Glomerular visceral epithelial cell (primary cell): ENCODE measurements around the gene USF2.

ENCODE experiments used
- DNase-seq: peaks from one replicate; pipeline ENCODE4 v3.0.0-alpha.2; 2016; ENCODE audit errors: extremely low spot score

The USF2 gene

DNA sequence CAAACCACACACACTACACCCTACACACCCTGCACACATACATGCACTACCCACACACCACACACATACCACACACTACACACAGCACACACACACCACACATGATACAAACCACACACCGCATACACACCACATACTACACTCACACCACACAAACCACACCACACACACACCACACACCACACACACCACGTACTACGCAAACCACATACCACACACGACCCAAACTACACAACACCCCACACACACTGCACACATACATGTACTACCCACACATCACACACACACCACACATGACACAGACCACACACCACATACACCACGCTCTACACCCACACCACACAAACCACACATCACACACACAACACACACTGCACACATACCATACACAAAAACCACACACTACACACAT, 29.8 kb downstream of the USF2 start:
- no peak for DNase-seq

DNA sequence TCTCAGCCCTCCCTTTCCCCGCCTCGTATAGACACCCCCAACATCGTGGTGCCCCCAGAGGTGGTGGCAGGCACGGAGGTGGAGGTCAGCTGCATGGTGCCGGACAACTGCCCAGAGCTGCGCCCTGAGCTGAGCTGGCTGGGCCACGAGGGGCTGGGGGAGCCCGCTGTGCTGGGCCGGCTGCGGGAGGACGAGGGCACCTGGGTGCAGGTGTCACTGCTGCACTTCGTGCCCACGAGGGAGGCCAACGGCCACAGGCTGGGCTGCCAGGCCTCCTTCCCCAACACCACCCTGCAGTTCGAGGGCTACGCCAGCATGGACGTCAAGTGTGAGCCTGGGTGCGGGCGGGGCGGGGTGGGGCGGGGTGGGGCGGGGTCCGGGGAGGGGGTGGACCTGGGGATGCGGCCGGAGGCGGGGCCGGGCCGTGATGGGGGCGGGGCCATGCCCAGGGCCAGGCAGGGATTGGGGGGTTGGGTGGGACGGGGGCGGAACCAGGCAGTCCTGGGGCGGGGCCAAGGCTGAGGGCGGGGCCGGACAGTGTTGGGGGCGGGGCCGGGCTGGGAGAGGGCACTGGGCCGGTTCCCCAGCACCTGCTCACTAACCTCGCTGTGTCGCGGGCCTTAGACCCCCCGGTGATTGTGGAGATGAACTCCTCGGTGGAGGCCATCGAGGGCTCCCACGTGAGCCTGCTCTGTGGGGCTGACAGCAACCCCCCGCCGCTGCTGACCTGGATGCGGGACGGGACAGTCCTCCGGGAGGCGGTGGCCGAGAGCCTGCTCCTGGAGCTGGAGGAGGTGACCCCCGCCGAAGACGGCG, 31.0 kb downstream of the USF2 start:
- DNase-seq: peak; percentile 15

DNA sequence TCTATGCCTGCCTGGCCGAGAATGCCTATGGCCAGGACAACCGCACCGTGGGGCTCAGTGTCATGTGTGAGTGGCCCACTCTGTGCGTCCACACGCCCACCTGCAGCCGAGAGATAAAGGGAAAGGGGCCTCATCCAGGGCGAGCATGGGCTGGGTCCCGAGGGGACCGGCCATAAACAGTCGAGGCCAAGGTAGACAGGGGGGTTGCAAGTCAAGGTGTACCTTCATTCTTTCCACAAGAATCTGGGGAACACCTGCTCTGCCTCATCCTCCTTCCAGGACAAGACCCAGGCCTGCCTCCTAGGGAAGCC, 31.5 kb downstream of the USF2 start:
- DNase-seq: no peak

GRCh38 chr19:35301961-35302360, 33.2 kb downstream of the USF2 start:
- no peak for DNase-seq

DNA sequence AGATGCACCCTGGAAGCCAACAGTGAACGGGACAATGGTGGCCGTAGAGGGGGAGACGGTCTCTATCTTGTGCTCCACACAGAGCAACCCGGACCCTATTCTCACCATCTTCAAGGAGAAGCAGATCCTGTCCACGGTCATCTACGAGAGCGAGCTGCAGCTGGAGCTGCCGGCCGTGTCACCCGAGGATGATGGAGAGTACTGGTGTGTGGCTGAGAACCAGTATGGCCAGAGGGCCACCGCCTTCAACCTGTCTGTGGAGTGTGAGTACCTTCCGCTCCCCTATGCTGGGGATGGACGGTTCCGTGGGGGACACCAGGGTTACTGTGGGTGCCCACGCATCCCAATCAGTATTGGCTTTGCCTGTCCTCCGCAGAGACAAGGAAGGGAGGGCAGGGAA, 33.7 kb downstream of the USF2 start:
- no peak for DNase-seq

GRCh38 chr19:35303357-35303915, 34.7 kb downstream of the USF2 start:
- no peak for DNase-seq

DNA sequence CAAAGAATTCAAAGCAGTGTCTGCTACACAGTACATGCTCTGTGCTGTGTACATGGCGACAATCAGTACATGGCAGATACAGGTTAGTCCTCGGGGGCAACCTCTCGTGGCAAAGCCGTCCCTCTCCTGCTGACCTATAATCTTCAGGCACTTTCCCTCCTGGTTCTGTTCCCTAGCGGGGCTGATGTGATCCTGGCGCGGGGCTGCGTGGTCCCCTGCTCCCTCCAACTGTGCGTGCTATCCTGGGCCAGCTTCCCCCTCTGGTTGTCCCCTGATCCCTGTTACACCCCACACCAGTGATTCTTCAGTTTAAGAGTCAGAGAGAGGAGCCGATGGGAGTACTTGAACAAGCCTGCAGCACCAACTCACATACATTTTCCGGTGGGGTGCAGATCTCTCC, 35.3 kb downstream of the USF2 start:
- DNase-seq: no peak

DNA sequence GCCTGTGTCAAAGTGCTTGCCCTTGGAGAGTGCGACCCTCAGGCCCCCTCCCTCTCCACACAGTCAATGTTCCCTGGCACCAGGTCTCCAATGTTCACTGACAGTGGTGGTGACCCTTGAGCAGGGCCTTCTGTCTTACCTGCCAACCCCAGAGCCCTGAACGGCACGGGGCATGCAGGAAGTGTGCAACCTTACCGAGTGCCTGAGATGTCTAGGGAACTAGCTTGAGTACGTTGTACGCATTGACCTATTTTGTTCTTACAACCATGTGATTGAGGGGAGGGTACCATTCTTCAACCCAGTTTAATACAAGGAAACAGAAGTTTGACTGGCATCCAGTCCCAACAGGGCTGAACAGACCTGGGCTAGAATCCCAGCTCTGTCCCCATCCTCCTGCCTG, 36.4 kb downstream of the USF2 start:
- no peak for DNase-seq

- no peak for DNase-seq
These were observed 37.9 kb downstream of the USF2 start for GRCh38 chr19:35306473-35307246.

DNA sequence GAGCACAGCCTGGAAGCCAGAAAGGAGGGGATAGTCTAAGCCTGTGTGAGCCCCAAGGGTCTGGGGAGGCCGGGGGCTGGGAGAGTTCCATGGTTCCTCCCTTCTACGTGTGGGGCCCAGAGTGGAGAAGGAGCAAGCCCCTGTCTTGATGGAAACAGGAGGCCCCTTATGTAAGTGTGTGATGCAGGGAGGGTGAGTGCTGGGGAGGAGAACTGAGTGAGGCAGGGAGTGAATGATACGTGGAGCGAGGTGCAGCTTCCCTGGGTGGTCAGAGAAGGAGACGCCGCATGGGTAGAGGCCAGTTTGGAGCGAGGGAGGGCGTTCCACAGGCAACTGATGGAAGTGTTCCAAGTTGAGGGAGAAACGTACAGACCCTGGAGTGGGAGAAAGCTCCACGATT, 39.2 kb downstream of the USF2 start:
- DNase-seq: no peak

DNA sequence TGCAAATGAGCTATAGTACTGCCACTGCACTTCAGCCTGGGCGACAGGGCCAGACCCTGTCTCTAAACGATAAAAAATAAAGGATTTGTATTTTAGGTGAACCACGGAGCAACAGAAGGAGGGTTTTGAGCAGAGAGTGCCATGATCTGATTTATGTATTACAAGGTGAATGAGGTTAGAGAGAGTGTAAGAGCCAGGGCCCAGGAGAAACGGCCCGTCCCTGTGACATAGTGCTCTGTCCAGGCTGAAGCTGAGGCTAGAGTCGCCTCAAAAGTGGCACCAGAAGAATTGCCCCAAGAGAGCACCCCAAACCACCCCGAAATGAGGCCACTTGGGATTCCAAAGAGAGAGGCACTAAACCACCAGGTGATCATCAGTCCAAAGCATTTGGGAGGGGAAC, 40.1 kb downstream of the USF2 start:
- DNase-seq: no peak

- DNase-seq: no peak
These were observed 40.9 kb downstream of the USF2 start for GRCh38 chr19:35309481-35310279.

GRCh38 chr19:35310331-35310730, 41.6 kb downstream of the USF2 start:
- DNase-seq: no peak

GRCh38 chr19:35310811-35311465, 42.2 kb downstream of the USF2 start:
- no peak for DNase-seq

GRCh38 chr19:35311901-35312665, 43.3 kb downstream of the USF2 start:
- peak; percentile 16 for DNase-seq

- DNase-seq: no peak
These were observed 44.8 kb downstream of the USF2 start for GRCh38 chr19:35313587-35313986.

GRCh38 chr19:35314031-35314430, 45.3 kb downstream of the USF2 start:
- DNase-seq: no peak

DNA sequence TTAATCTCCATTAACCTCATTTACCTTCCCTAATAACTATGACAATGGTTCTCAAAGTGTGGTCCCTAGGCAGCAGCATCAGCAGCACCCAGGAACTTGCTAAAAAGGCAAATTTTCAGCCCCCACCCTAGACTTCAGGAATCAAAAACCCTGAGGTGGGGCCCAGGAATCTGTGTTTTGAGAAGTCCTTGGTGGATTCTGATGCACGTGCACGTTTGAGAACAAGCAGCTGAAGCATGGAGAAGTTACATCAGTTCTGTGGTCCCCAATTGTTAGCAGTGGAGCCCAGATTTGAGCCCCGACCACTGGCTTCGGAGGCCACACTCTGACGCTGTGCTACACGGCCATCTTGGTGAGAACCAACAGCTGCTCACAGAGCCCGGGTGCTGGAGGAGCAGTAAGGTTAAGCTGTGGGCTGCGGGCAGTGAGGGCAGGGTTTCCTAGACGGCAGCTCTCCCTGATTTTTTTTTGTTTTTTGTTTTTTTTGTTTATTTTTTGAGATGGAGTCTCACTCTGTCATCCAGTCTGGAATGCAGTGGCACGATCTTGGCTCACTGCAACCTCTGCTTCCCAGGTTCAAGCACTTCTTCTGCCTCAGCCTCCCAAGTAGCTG, 46.2 kb downstream of the USF2 start:
- DNase-seq: no peak

GRCh38 chr19:35315883-35316282, 47.1 kb downstream of the USF2 start:
- DNase-seq: no peak

DNA sequence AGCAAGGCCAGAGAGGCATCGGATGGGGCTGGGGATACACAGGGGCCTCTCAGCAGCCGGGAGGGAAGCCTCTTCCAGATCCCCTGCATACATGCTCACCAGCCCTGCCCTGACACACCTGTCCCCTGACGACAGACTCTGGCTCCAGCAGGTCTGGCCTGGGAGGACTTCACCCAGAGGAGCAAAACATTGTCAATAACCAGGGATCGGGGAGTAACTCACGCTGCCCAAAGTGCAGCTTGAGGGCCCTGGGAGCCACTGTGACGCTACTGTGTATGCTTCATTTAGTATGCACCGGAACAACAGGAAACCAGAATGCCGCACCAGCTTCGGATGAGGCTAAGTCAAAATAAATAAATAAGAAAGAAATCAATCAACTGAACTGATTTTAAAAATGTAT, 47.8 kb downstream of the USF2 start:
- DNase-seq: no peak
